Dedifferentiated amniotic fluid mesenchymal stem cell (primary cell): Measurements from ENCODE around the gene FARP1.

Experiments
- DNase-seq: peaks from one replicate; pipeline ENCODE4 v3.0.0-alpha.2; 2016; ENCODE audit errors: extremely low spot score

The FARP1 gene

GRCh38 chr13:98459721-98460370, 317.0 kb downstream of the FARP1 start:
- no peak for DNase-seq

- no peak for DNase-seq
These were observed 317.6 kb downstream of the FARP1 start for GRCh38 chr13:98460516-98460915.

DNA sequence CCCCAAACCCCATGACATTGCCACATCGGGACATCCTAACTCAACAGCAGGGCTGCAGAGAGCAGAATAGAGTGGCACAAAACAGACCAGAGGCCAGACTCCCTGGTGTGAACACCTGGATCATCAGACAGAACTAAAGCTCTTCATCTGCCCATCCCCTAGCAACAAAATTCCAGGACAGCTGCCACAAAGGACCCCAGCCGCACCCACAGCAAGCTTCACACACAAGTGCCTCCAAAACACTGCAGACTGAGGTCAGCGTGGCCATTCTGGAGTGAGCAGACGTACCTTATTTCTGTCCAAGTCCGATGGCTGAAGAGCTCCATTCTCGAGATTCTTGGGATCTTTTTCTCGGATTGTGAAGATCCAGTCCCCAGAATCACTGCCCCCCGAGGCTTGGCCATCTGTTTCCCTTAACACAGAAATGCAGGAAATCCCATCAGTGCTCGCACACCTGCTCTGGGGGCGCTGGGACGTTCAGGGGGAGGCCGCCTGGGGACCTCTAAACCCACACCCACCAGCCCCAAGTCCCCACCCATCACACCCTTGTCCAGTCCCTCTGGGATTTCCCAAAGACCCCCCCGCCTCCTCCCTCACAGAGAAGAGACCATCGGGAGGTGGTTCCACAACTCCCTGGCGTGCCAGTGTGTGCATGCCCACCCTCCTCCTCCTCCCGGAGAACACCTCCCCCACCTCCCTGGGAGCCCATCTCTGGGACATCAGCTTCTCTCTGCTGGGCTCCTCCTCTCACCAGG, 318.8 kb downstream of the FARP1 start:
- no peak for DNase-seq

- no peak for DNase-seq
These were observed 319.5 kb downstream of the FARP1 start for GRCh38 chr13:98462241-98462882.

- DNase-seq, result no peak
These were observed 320.1 kb downstream of the FARP1 start for GRCh38 chr13:98462946-98463345.

DNA sequence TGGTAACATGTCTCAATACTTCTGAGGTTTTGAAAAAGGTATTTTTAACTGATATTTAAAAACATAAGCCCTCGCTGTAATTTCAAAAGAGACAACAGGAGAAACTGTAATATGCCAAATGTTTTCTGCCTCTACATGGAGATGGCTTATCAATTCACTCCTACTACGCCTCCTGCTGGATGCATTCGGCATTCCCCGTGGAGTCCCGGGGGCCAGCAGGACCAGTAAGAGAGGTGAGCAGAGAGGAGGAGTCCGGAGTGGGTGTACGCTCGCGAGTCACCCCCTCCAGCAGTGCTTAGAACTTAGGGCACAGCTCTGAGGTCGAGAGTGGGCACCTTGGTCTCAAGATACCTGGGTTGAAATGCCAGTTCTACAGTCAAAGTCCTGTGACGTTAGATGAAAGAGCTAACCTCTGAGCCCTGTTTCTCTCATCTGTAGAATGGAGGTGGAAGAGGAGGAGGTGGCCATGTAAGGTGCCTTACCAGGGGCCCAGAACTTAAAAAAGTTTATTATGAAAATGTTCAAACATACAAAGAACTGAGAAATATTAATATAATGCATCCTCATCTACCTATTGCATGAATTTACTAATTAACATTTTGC, 323.8 kb downstream of the FARP1 start:
- no peak for DNase-seq

DNA sequence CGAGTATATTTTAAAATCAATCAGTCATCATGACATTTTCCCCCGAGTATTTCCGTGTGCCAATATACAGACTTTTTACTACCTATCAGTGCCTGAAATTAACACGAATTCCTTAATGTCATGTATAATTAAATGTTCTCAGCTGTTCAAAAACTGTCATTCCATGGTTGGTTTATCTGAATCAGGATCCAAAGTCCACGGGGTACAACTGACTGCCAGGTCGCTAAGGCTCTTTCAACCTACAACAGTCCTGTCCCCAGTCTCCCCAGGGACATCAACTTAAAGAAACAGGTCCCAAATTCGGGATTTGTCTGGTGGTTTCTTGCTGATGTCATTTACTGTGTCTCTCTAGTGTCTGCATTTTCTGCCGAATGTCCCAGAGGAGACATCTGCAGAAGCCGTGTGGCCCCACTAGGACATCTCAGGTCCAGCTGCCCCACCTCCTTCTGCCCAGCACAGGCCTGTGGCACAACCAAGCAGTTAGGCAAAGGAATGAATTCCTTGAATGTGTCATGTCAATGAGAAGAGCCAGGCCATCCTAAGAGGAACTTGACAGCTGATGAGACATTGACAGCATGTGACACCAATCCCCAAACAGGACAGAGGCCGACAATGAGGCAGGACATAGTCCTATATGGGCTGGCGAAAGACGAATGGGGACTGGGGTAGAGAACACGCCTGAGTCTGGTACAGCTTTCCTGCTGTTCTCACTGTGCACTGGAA, 324.5 kb downstream of the FARP1 start:
- DNase-seq, result no peak

DNA sequence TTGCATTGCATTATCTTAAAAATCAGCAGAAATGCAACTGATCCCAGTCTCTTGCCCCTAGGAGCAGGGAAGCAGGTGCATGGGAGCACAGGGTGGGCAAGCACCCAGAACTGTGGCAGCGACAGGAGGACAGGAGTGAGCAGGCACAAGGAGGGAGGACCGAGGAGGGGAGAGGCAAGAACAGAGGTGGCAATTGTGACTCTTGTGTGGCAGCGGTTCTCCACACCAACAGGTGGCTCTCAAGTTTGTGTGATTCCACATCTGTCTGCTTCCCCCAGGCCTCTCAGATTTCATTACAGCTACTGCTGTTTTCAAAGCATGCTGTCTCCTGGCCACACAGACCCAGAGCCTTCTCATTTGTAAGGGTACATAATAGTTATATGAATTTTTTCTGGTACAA, 325.5 kb downstream of the FARP1 start:
- no peak for DNase-seq

- DNase-seq, result no peak
These were observed 326.0 kb downstream of the FARP1 start for GRCh38 chr13:98468929-98469328.

GRCh38 chr13:98470920-98471319, 328.0 kb downstream of the FARP1 start:
- no peak for DNase-seq

GRCh38 chr13:98471934-98472333, 329.0 kb downstream of the FARP1 start:
- DNase-seq, result no peak

GRCh38 chr13:98473135-98473787, 330.4 kb downstream of the FARP1 start:
- DNase-seq, result no peak

DNA sequence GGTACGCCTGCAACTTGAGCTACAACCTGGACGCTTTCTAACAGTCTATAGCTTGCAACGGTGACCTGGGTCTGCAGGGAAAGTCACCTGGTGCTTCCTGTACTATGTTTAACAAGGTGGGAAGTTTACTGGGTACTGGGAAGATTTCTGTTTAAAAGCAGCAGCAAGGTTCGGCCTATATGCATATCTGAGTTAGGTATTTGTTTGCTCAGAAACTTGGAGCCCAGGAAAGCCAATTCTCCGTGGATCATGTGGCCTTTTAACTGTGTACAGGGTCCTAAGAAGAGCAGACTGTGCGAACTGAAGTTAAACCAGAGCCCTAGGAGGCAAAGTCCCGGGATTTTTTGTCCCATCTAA, 330.9 kb downstream of the FARP1 start:
- no peak for DNase-seq

GRCh38 chr13:98474292-98474691, 331.4 kb downstream of the FARP1 start:
- DNase-seq, result no peak

- DNase-seq, result no peak
These were observed 331.9 kb downstream of the FARP1 start for GRCh38 chr13:98474761-98475160.

GRCh38 chr13:98475522-98475921, 332.6 kb downstream of the FARP1 start:
- no peak for DNase-seq

DNA sequence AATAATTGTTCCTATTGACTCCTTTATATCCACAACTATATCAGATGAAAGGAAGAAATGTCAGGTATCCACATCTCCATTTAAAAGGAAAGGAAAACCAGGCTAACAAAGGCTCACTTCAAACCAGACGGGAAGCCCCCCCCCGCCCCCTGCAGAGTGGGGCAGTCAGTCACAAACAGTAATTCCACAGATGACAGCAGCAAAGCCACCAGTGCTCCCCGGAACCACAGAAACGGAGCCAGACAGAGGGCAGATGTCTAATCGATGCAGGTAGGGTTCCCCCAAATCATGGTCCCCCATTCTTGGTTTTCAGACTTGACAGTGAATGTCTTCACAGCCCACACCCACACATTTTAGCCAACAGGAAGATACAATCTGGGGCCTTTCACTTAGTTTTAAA, 333.2 kb downstream of the FARP1 start:
- no peak for DNase-seq

- peak; percentile 49 for DNase-seq
These were observed 333.7 kb downstream of the FARP1 start for GRCh38 chr13:98476538-98476966.

DNA sequence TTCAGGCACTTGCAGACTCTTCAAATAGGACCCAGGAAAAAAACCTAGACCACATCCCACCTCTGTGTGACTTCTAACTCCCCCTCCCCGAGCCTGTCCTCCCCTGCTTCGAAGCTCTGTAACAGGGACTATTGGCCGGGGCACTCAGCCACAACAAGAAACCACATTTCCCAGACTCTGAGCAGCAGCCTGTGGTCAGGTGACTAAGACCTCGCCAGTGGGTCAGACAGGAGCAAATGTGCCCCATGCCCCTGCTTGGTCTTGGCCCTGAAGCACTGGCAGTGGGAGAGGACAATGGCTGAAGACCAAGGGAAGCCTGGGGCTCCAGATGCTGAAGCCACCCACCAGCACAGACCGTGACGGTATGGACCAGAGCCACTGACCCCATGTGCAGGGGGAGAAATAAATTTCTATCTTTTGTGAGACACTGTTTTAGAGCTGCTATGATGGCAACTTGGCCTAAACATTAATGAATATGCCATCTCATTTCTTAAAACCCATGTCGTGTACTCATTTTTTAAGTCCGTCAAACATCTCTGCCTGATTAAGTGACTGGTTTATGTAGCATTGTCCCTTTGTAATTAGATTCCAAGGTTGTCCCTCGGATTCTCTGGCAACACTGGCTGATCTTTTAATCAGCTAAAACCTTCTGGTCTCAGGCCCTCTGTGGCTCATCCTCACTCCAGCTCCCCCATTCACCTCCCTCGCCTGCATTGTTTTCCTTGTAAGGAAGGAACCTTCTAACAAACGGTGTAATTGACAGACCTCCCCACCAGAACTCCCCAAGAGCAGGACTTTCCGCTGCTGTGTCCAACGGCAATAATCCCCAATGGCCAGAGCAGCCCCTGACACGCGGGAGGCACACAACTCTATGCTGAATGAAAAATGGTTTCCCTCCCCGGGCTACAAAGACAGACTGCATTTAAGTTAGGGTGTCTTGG, 335.6 kb downstream of the FARP1 start:
- DNase-seq, result no peak

DNA sequence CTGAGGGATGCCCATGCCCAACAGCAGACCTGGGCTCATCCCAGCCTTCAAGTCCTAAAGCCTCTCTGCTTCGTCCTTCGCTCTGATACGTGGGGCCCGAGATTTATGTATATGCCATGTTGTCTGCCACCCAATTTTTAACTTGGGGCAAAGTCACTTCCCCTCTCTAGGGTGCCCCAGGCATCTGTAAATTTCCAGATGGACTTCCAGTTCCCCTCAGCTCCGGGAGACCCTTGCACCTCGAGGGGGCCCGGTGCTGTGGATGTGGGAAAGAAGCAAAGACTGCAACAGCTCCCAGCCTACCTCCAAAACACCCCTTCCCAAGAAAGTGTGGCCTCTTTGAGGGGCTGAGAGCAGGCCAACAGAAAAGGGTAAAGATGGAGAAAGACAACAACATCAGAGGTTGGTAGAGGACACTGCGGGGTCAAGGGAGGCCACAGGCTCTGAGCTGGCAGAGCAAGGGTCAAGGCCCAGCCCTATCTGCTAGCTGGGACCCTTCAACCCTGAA, 336.7 kb downstream of the FARP1 start:
- no peak for DNase-seq
